MCF 10A (cell line): Measurements from ENCODE around the gene ZNF550. TPM values are rescaled to one million over a fixed set of nuclear protein-coding genes. Genes with fewer than 3 reads are reported as not detected.

ENCODE experiments used
- Bru-seq: library from RNA; stranded (reverse); fragments of 400-500 nt; gene quantifications from one replicate; lab custom pipeline; 2021; lab: Mats Ljungman, UMichigan
- BruChase-seq, 2 experiments: library from RNA; stranded (reverse); fragments of 400-500 nt; gene quantifications; one replicate each; lab custom pipeline; 2021; lab: Mats Ljungman, UMichigan
- BruUV-seq: library from RNA; stranded (reverse); fragments of 400-500 nt; replicated peaks from 2 replicates; lab custom pipeline; 2021; lab: Mats Ljungman, UMichigan
- CTCF ChIA-PET: fragments of 300-600 bp; sonication (Branson Sonifier 250); formaldehyde crosslinking; extraction: SDS; loops from one replicate; lab custom pipeline; 2021; ENCODE audit warnings: antibody characterized with exemption, inconsistent platforms; lab: Yijun Ruan, JAX
- POLR2A ChIA-PET: fragments of 300-600, 350-650 bp; sonication (Branson Sonifier 250); formaldehyde crosslinking; extraction: SDS; loops from one replicate; lab custom pipeline; 2020; ENCODE audit warnings: antibody characterized with exemption, inconsistent platforms; lab: Yijun Ruan, JAX
- DNase-seq: peaks from one replicate; pipeline ENCODE4 v3.0.0-alpha.2; 2018; ENCODE audit not compliant: unreplicated experiment
- H3K27ac Mint-ChIP-seq: one replicate; pipeline ENCODE4 v1.8.0; 2022; ENCODE audit warnings: mild to moderate bottlenecking, low read depth, mixed read lengths; ENCODE audit not compliant: unreplicated experiment
- H3K27me3 Mint-ChIP-seq: one replicate; pipeline ENCODE4 v1.8.0; 2022; ENCODE audit warnings: mixed read lengths; ENCODE audit not compliant: insufficient read depth, unreplicated experiment
- H3K36me3 Mint-ChIP-seq: one replicate; pipeline ENCODE4 v1.8.0; 2022; ENCODE audit warnings: mild to moderate bottlenecking, moderate library complexity, mixed read lengths; ENCODE audit not compliant: insufficient read depth, unreplicated experiment
- H3K4me1 Mint-ChIP-seq: one replicate; pipeline ENCODE4 v1.8.0; 2022; ENCODE audit warnings: mixed read lengths; ENCODE audit not compliant: insufficient read depth, unreplicated experiment
- H3K4me3 Mint-ChIP-seq: one replicate; pipeline ENCODE4 v1.8.0; 2022; ENCODE audit warnings: mild to moderate bottlenecking, moderate library complexity, mixed read lengths; ENCODE audit not compliant: unreplicated experiment
- H3K9me3 Mint-ChIP-seq: one replicate; pipeline ENCODE4 v1.8.0; 2022; ENCODE audit warnings: mixed read lengths; ENCODE audit not compliant: unreplicated experiment
- intact Hi-C: fragments of 100-400 bp; cut with micrococcal nuclease; formaldehyde crosslinking; loops from 2 replicates; pipeline ENCODE4 v1.14.1; 2022
- long read RNA-seq: library from polyadenylated mRNA; stranded (forward); transcript quantifications from one replicate; pipeline ENCODE4 v2.0.0, GENCODE V29; 2022
- total RNA-seq: library from RNA; stranded (reverse); gene quantifications from 2 replicates; pipeline ENCODE4 v1.2.3, GENCODE V29; 2022
- TF ChIP-seq, protein P1 (sequence below): fragments of 200-600 bp; IDR thresholded peaks from one replicate; pipeline ENCODE4 v1.8.0; 2022; ENCODE audit warnings: antibody characterized with exemption, mild to moderate bottlenecking; ENCODE audit not compliant: unreplicated experiment

ZNF550 gene
- 14.3 and 17.6 TPM in 2 replicates for total RNA-seq
- percentile 70 among the genes with signal in this experiment for Bru-seq, nascent RNA
- percentile 61 among the genes with signal in this experiment for BruChase-seq, experiment 1, labeled RNA remaining after a 6-hour chase
- BruChase-seq, experiment 2, labeled RNA remaining after a 2-hour chase, result percentile 75 among the genes with signal in this experiment
- long read RNA-seq, full-length matches to known transcripts, result 12 of 26 reads
- long read RNA-seq, partial matches to known transcripts, result 5 of 26 reads
- long read RNA-seq, other reads (novel, unspliced or antisense), result 9 of 26 reads

GRCh38 chr19:57559404-57560025 is at the start of gene ZNF550:
Gene ZNF550, minus strand, starts transcription at chr19:57559863. Its CDS starts 181 bp downstream, at chr19:57559682.
- intact Hi-C loops, result no loop called here
- H3K27me3 Mint-ChIP-seq, result no peaks in the 10 kb centered on the region
- H3K9me3 Mint-ChIP-seq, result peaks cover 29% of the 10 kb centered on the region
- TF ChIP-seq, protein P1, sequence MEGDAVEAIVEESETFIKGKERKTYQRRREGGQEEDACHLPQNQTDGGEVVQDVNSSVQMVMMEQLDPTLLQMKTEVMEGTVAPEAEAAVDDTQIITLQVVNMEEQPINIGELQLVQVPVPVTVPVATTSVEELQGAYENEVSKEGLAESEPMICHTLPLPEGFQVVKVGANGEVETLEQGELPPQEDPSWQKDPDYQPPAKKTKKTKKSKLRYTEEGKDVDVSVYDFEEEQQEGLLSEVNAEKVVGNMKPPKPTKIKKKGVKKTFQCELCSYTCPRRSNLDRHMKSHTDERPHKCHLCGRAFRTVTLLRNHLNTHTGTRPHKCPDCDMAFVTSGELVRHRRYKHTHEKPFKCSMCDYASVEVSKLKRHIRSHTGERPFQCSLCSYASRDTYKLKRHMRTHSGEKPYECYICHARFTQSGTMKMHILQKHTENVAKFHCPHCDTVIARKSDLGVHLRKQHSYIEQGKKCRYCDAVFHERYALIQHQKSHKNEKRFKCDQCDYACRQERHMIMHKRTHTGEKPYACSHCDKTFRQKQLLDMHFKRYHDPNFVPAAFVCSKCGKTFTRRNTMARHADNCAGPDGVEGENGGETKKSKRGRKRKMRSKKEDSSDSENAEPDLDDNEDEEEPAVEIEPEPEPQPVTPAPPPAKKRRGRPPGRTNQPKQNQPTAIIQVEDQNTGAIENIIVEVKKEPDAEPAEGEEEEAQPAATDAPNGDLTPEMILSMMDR, result no peak
- peaks cover 20% of the 10 kb centered on the region for H3K4me1 Mint-ChIP-seq
- peak; percentile 89 for DNase-seq
- H3K36me3 Mint-ChIP-seq, result peaks cover 34% of the 10 kb centered on the region
- BruUV-seq, result TSS peak; percentile 66
- ChIA-PET POLR2A (interaction anchor here (0.5 to 1.3 kb wide), 5 partner anchors 40 to 624 kb away, joined by 3 to 4 read pairs (median 3); partner anchors contain the start of genes ZNF134 and ZNF274), CTCF (interaction anchor here (0.9 kb wide), 1 partner anchor 154 kb away, joined by 5 read pairs; no protein-coding TSS in a partner anchor)
- peak within 1 kb of the TSS; percentile 93 for H3K27ac Mint-ChIP-seq
- H3K4me3 Mint-ChIP-seq, result peak within 1 kb of the TSS; percentile 92

- H3K27me3 Mint-ChIP-seq, result no peaks in the 10 kb centered on the region
- H3K4me3 Mint-ChIP-seq, result no peak overlapping the region
- BruUV-seq, result no TSS peak
- DNase-seq, result no peak
- CTCF ChIA-PET, result interaction anchor here (0.6 to 0.7 kb wide), 3 partner anchors 73 to 455 kb away, joined by 3 to 4 read pairs (median 3); no protein-coding TSS in a partner anchor
- peaks cover 17% of the 10 kb centered on the region for H3K36me3 Mint-ChIP-seq
- H3K9me3 Mint-ChIP-seq, result peaks cover 29% of the 10 kb centered on the region
- POLR2A ChIA-PET, result no interaction called here
- TF ChIP-seq, protein P1, result no peak
- intact Hi-C loops, result no loop called here
- H3K27ac Mint-ChIP-seq, result no peak overlapping the region
- no peaks in the 10 kb centered on the region for H3K4me1 Mint-ChIP-seq
Observed at GRCh38 chr19:57606931-57607330, 47.3 kb upstream of the ZNF550 start.

DNA sequence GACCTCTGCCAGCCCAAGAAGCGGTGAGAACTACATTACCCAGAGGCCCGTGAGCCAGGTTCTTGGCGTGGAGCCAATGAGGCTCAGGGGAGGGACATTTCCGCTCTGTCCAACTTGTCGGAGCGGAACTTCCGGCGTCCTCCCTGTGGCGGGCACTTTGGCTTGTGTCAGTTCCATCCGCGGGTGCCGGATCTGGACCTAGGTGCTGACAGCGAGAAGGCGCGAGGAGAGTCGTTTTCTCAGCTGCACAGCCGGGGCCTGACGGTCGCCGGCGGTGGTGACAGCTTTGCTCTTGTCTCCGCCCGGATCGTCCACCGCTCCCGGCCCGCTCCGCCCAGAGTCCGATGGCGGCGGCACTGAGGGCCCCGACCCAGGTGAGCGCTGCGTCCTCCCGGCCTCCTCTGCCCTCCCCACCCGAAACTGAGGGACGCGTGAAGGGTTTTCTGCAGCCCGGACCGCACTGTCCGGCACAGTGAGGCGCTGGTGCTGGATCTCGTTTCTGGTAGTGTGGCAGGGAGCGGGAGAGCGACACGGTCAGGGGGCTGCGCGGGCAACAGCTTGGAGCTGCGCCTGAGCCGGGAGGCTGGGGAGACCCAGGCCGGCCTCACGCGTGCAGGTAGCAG is 40.2 kb upstream of the ZNF550 start, which contains the start of gene ZNF530:
TSS of gene ZNF530 (plus strand) at position 125 of the 623 bp plus-strand sequence. CDS start 4,461 bp downstream, outside the sequence.
- Mint-ChIP-seq H3K4me3 (peak within 1 kb of the TSS; percentile 79), H3K4me1 (peaks cover 8% of the 10 kb centered on the region), H3K27me3 (no peaks in the 10 kb centered on the region), H3K27ac (peak within 1 kb of the TSS; percentile 71), H3K9me3 (peaks cover 26% of the 10 kb centered on the region), H3K36me3 (peaks cover 6% of the 10 kb centered on the region)
- ChIA-PET POLR2A (interaction anchor here (0.7 to 2.1 kb wide), 9 partner anchors 10 to 215 kb away, joined by 3 to 9 read pairs (median 3); partner anchors contain the start of genes ZNF134, ZNF416, ZNF551 and ZNF552), CTCF (interaction anchor here (0.6 to 1.0 kb wide), 5 partner anchors 24 to 630 kb away, joined by 3 to 4 read pairs (median 3); no protein-coding TSS in a partner anchor)
- peak; percentile 97 for DNase-seq
- BruUV-seq, result no TSS peak
- TF ChIP-seq, protein P1, result no peak
- intact Hi-C loops, result loop anchor here (2.0 kb wide), 1 partner anchor 21 kb away; the partner anchor contains the start of gene ZNF416
